ENCODE measurements around the gene ATP6V0D1.

ATP6V0D1 gene

DNA sequence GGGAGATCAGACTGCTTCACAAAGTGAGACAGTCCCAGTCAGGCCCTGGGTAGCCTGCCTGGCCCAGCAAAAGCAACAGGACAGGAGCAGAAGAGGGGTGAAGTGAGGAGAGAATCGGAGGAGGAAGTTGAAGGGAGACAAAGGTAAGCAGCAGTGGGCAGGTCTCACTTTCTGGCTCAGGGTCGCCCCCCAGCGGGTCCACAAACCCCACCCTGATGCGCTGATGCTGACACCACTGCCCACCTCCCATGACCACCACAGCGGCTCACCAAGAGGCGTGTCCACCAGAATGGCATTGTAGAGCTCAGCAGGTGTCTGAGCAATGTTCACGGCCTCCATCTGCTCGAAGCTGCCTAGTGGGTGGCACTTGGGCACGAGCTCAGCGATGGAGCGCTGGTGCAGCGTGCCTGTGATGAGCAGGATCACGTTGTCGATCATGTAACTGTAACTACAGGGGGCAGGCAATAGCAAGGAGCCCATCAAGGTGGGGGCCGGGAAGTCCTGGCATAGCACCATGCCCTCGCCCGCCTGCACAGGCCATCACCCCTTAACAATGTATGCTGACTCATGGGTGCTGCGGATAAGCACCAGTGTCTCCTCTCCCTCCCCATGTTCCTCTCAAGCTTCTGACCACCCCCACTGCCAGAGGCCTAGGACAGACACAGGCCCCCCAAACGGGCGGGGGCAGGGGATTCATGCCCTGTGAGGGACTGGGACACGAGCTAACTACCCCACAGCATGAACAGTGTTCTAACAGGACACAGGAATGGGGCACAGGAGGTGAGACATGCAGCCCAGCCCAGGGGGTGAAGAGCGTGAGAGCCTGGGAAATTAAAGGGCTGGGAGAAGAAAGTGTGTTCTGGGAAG is 36.5 kb downstream of the ATP6V0D1 start:
- peak in 1 of 3 experiments; percentile 32 for DNase-seq

DNA sequence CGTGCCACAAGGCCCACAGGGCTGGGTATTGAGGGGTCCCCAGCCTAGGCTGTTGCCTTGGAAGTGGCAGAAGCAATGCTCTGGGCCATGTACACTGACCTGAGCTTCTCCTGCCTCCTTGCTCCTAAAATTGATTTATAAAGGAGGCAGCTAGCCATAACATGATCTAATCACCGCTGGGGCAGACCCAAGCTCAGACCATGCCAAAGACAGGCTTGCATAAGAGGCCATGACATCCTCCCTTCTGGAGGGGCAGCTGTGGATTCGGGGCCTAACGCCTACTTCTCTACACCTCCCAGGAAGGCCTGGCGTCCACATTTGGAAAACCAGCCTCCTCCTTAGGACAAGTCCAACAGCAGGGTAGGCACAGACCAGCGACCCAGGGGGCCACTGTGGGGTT is 37.7 kb downstream of the ATP6V0D1 start:
- DNase-seq: no peak

DNA sequence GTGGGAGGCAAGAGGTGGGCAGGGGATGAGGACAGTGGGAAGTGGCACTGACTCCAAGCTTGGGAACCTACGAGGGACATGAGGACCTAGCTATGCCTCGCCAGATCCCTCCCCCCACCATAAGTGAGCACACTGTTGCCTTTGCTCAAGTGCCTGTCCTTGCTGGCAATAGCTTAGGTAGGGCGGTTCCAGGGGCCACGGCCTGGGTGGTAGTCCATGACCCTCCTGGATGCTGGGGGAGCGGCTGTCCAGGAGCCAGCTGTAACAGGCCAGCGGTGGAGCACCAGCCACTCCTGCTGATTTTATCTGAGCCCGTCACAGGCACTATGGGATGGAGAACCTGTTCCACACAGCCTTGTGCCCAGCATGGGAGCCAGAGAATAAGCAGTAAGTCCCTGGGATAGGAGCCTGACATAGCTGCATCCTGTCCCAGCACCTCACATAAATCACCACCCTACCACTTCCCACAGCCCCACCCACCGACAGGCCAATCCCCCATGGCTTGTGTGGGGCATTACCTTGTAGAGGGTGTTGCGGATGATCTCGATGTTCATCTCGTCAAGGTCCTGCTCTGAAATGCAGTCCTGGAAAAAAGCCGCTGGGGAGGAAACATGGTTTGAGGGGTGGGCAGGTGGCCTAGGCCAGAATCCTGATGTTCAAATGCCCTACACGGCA is 38.2 kb downstream of the ATP6V0D1 start:
- DNase-seq: no peak

DNA sequence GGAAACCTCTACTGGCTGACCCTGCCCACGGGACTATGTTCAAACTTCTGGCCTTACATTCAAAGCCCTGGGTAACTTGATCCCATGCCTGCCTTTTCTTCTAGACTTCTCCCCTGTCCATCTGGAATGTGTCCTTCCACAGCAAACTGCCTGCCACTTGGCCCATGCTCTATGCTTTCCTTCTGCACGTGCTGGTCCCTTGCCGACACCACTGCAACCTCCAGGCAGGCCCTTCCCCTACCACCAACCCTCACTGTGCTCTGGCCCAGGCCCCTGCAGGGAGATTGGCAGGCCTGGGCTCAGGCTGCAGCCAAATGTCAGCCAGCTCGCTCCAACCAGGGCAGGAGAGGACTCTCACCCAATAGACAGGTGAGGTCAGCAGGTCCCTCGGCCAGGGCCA is 39.0 kb downstream of the ATP6V0D1 start:
- DNase-seq: no peak

GRCh38 chr16:67441271-67441753 is 39.6 kb downstream of the ATP6V0D1 start:
- peak; percentile 51 to 84 (median 60) for DNase-seq

- DNase-seq: no peak
These were observed 42.0 kb downstream of the ATP6V0D1 start for GRCh38 chr16:67438824-67439393.

GRCh38 chr16:67438098-67438791 is 42.7 kb downstream of the ATP6V0D1 start:
- DNase-seq: no peak

GRCh38 chr16:67437513-67437912 is 43.4 kb downstream of the ATP6V0D1 start:
- DNase-seq: no peak

DNA sequence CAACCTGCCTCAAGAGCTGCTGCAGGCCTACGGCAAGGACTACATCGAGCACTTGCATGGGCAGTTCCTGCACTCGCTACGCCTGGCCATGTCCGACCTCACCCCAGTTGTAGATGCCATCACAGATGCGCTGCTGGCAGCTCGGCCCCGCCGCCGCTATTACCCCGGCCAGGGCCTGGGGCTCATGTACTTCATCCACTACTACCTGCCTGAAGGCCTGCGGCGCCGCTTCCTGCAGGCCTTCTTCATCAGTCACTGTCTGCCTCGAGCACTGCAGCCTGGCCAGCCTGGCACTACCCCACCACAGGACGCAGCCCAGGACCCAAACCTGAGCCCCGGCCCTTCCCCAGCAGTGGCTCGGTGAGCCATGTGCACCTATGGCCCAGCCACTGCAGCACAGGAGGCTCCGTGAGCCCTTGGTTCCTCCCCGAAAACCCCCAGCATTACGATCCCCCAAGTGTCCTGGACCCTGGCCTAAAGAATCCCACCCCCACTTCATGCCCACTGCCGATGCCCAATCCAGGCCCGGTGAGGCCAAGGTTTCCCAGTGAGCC is 44.2 kb downstream of the ATP6V0D1 start:
- DNase-seq: no peak

DNA sequence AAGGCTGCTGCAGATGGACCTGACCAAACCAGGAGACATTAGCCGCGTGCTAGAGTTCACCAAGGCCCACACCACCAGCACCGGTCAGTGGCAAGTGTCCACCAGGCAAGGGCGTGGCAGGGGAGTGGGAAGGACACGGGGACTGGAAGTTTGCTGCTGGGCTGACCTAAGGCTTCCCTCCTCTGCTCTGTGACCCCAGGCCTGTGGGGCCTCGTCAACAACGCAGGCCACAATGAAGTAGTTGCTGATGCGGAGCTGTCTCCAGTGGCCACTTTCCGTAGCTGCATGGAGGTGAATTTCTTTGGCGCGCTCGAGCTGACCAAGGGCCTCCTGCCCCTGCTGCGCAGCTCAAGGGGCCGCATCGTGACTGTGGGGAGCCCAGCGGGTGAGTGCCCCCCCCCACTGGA is 45.2 kb downstream of the ATP6V0D1 start:
- DNase-seq: no peak

DNA sequence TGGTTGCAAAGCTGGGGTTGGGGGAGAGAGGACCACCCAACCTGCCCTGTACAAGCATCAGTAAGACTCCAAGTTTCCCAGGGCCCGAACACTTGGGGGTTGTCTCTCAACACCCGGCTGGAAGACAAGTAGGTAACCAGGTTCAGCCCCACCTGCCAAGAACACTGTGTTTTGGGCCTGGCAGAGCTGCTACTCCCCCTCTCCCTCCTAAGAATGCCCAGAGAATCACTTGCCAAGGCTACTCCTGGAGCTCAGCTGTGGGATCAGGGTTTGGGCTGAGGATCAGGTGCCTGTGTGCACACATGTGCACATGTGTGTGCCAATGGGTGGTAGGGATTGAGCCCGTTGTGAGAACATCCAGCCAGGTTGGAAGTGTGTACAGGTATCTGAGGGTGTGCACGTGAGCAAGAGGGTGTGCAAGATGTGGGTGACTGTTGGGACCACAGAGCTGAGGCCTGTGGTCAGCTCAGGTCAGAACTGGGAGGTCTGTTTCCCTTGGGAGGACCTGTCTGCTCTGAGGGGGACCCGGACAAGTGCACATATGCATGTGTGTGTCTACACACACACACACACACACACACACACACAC is 47.7 kb downstream of the ATP6V0D1 start:
- DNase-seq: no peak

GRCh38 chr16:67432506-67432890 is 48.5 kb downstream of the ATP6V0D1 start:
- no peak for DNase-seq

DNA sequence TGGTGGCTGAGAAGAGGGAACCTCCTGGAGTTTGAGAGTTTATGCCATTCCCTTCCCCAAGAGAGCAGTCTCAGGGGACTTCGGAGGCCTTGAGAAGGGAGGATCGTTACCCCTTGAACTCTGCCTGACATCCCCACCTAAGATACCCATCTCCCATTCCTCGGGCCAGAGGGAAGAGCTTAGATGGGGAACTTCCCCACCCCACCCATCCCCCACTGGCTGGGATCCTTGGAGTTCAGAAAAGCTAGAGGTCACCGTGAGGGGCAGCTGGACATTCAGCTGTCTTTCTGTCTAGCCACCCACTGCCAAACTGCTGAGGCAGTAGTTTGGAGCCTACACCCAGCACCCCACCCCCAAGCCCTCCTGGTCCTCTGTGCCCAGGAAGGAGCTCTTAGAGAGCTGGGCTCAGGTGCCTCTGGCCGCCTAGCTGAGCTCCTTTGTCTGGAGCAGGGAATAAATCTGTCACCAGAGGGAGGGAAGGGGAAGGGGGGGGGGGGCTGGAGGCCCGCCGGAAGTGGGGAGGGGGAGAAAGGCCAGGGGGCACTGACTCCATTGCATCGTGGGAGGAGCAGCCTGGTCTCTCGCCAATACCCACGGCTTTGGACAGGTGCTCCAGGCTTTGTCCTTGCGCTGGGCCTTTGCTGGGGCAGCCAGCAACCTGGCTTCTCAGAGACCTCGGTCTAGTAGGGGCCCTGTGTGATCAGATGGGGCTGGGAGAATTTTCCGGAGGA is 49.0 kb downstream of the ATP6V0D1 start:
- peak in 2 of 3 experiments; percentile 73 to 78 for DNase-seq

DNA sequence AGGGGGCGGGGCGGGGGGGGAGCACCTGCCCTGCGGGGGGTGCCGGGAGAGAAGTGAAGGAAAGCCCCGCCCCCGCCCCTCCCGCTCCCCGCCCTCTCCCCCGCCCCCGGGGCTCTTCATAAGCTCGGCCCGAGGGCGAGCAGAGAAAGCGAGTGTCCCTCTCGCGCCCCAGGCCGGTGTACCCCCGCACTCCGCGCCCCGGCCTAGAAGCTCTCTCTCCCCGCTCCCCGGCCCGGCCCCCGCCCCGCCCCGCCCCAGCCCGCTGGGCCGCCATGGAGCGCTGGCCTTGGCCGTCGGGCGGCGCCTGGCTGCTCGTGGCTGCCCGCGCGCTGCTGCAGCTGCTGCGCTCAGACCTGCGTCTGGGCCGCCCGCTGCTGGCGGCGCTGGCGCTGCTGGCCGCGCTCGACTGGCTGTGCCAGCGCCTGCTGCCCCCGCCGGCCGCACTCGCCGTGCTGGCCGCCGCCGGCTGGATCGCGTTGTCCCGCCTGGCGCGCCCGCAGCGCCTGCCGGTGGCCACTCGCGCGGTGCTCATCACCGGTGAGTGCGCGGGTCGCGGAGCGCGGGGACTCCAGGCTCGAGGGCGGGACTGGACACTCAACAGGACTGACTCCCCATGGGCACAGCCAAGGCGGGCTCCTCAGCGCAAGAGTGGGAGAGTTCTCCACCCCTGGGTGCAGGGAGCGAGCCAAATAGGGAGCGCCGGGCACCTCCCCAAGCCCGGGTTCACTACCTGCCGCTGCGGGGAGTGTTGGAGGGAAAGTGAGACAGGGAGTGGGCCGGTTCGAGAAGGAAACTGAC is 49.8 kb downstream of the ATP6V0D1 start, which contains the start of gene HSD11B2:
Gene HSD11B2 (plus strand): TSS at position 145 of the 798 bp plus-strand sequence. CDS start 128 bp downstream, at position 273.
- DNase-seq: peak; percentile 59 to 84 (median 82)

DNA sequence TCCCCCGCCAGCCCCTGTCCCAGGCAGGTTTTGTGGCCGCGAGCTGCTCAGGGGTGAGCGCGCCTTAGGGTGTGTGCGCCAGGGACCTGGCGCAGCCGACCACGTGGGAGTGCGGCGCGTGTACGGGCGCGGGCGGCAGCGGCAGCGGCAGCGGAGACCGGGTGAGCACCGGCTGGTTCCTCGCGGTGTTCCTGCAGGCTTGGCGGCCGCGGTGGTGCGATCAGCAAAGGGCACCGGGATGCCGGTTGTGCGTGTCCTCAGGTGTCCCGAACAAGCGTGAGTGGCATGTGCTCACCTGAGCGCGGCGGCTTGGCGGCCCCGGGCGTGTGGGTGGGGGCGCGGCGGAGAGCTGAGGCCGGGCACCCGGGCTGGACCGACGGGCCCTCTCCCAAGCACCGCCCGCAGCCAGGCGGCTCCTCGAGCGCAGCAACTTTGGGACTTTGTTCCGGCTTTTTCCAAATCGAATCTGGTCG is 50.4 kb downstream of the ATP6V0D1 start:
- DNase-seq: peak in 2 of 3 experiments; percentile 73 to 80

DNA sequence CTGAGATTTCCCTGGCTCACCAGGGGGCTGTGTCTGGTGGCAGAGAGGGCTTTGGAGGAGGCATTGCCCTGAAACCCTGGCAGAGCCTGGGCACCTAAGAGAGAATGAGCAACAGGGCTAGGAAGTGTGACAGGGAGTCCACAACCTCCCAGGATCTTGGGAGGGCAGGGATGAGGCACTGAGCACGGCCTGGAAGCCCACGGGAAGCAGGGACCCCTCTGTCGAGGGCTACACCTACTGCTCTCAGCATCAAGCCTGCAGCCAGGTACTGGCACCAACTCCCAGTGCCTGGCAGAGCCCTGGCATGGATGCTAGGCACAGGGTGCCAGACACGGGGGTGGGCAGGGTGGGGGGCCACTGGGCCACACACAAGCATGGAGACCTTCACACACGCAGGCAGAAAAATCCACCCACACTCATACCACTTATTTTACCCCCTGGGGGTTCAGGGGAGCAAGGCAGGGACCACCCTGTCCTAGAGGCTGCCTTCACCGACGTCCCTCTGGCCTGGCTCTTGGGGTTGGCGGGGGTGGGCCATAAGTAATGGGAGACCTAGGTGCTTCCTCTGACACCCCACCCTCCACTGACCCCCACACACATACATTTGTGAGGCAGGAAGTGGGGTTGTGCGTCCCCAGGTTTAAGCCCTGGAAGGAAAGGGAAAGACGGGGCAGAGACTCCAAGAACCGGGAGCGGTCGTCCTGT is 51.0 kb downstream of the ATP6V0D1 start:
- DNase-seq: no peak

GRCh38 chr16:67429053-67429798 is 51.7 kb downstream of the ATP6V0D1 start:
- peak in 1 of 3 experiments; percentile 9 for DNase-seq

- DNase-seq: peak; percentile 42 to 77 (median 57)
These were observed 52.7 kb downstream of the ATP6V0D1 start for GRCh38 chr16:67428146-67428731.

DNA sequence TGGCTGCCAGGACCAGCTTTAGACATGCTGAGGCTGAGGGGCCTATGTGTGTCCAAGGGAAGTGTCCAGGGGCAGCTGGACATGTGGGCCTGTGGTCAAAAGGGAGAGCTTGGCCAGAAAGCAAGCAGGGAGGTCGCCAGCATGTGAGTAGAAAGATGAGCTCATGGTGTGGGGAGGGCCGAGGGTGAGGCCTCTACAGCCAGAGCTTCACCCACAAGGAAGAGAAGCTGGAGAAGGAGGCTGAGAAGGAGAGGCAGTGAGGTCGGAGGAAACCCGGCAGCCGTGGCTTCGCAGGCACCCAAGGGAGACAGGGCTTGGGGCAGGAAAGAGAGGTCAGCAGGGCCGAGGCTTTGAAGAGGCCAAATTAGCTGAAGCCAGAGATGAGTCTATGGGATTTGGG is 54.0 kb downstream of the ATP6V0D1 start:
- DNase-seq: no peak

Data from NCI-H1417 (cell line).